ENCODE results near the gene NKAIN1. TPM values are rescaled to one million over a fixed set of nuclear protein-coding genes. Genes with fewer than 3 reads are reported as not detected.
A peak's percentile ranks its signal among the peaks of the same experiment; 100 is the strongest.

Gene NKAIN1
- polyA plus RNA-seq, 3 donors, result not detected

DNA sequence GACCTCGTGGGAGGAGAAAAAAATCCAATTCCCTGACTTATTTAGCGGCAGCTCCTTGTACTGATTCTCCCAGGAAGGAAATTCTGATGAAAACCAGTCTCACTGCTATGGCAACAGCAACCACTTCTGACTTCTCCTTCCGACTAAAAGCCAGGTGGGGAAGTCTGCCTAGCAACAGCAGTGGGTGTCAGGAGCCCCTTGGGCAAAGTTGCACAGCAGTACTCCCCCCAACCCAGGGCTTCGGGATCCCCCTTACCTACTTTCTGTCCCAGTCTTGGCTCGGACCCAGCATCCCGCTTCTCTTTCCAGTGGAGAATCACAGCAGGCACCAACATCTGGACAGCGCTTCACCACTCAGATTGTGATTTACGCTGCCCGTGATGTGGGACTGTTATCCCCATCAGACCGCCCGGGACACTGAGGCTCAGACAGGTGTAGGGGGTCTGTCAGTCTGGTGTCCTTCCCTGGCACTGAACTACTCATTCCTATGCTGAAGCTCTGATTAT is 24.6 kb downstream of the NKAIN1 start:
- Histone ChIP-seq H3K9ac (ENCODE audit: insufficient read depth, low read length, poor library complexity, severe bottlenecking) (no peak overlapping the region), H3K27me3 (ENCODE audit: control insufficient read depth in 2 of 2, insufficient read depth in 2 of 2, low read length in 2 of 2) (no peaks in the 10 kb centered on the region), H3K9me3 (replicated peaks in 1 of 2; ENCODE audit: control insufficient read depth in 1 of 2, insufficient read depth in 1 of 2, low read length in 2 of 2) (no peaks in the 10 kb centered on the region), H3K79me2 (ENCODE audit: insufficient read depth, low read length) (no peaks in the 10 kb centered on the region), H4K20me1 (ENCODE audit: insufficient read depth, low read length) (no peaks in the 10 kb centered on the region), H3K36me3 (replicated peaks in 1 of 2; ENCODE audit: control insufficient read depth in 1 of 2, insufficient read depth in 2 of 2, low read length in 2 of 2) (no peaks in the 10 kb centered on the region), H3K4me1 (ENCODE audit: control insufficient read depth in 1 of 2, insufficient read depth in 2 of 2, low read length in 2 of 2) (no peaks in the 10 kb centered on the region), H2AFZ (ENCODE audit: insufficient read depth, low read depth, low read length, poor library complexity, severe bottlenecking) (no peak overlapping the region), H3K27ac (ENCODE audit: low read depth in 1 of 2, low read length in 2 of 2) (no peak overlapping the region), H3K4me3 (replicated peaks in 1 of 3; ENCODE audit: low read depth in 2 of 3, low read length in 3 of 3) (no peak overlapping the region), H3K4me2 (replicated peaks; ENCODE audit: extremely low read depth, low read length, poor library complexity, severe bottlenecking) (no peak overlapping the region)
- Mint-ChIP-seq H3K36me3 (no peaks in the 10 kb centered on the region), H3K27ac (peak overlapping the region in 1 of 7 donors; percentile 48), H3K27me3 (ENCODE audit: low read depth in 3 of 3) (peaks cover 3 to 15% (median 13%) of the 10 kb centered on the region in 3 donors), H3K4me3 (no peak overlapping the region), H3K9me3 (peaks cover 0 to 7% (median 0%) of the 10 kb centered on the region in 7 donors), H3K4me1 (no peaks in the 10 kb centered on the region)
- no peak for DNase-seq
- 70% methylated on average over 10 of the region's 11 CpGs for WGBS (ENCODE audit: insufficient coverage)
- intact Hi-C loops (cut with micrococcal nuclease), result no loop called here
- TF ChIP-seq, protein P1, sequence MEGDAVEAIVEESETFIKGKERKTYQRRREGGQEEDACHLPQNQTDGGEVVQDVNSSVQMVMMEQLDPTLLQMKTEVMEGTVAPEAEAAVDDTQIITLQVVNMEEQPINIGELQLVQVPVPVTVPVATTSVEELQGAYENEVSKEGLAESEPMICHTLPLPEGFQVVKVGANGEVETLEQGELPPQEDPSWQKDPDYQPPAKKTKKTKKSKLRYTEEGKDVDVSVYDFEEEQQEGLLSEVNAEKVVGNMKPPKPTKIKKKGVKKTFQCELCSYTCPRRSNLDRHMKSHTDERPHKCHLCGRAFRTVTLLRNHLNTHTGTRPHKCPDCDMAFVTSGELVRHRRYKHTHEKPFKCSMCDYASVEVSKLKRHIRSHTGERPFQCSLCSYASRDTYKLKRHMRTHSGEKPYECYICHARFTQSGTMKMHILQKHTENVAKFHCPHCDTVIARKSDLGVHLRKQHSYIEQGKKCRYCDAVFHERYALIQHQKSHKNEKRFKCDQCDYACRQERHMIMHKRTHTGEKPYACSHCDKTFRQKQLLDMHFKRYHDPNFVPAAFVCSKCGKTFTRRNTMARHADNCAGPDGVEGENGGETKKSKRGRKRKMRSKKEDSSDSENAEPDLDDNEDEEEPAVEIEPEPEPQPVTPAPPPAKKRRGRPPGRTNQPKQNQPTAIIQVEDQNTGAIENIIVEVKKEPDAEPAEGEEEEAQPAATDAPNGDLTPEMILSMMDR (IDR thresholded peaks at IDR 0.05), result no peak

DNA sequence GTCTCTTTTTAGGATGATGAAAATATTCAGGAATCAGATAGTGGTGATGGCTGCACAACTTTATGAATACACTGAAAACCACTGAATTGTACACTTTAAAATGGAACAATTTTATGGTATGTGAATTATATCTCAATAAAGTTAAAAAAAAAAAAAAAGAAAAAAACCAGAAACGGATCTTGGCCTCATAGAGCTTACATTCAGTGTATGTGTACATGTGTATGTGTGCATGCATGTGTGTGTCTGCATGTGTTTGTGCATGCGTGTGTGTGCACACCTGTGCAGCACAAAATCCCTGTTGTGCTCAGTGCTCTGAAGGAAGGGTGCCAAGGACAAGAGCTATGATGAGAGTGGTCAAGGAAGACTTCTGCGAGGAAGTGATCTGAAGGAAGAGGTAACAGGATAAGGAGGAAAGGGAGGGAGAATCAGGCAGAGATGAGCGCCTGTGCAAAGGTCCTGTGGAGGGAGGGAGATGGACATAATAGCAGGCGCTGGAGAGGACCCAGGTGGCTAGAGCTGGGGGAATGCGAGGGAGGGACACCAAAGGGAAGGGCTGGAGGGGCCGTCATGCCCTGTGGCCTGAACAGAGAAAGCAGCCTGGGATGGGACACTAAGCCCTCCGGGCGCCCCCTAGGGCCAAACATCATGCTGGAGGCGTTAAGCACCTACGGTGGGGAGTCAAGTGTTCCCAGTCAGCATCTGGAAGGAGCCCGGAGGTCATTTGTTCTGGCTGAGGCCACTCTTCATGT is 25.2 kb downstream of the NKAIN1 start:
- 75% methylated on average over 8 of the region's 12 CpGs for WGBS (ENCODE audit: insufficient coverage)
- no peak overlapping the region for H3K4me2 ChIP-seq (replicated peaks; ENCODE audit: extremely low read depth, low read length, poor library complexity, severe bottlenecking)
- no peak overlapping the region for H2AFZ ChIP-seq (ENCODE audit: insufficient read depth, low read depth, low read length, poor library complexity, severe bottlenecking)
- H3K9me3 ChIP-seq (replicated peaks in 1 of 2; ENCODE audit: control insufficient read depth in 1 of 2, insufficient read depth in 1 of 2, low read length in 2 of 2), result no peaks in the 10 kb centered on the region
- Mint-ChIP-seq H3K4me3 (no peak overlapping the region), H3K36me3 (no peaks in the 10 kb centered on the region), H3K9me3 (peaks cover 0 to 7% (median 0%) of the 10 kb centered on the region in 7 donors), H3K27ac (no peak overlapping the region), H3K4me1 (no peaks in the 10 kb centered on the region), H3K27me3 (ENCODE audit: low read depth in 3 of 3) (peaks cover 4 to 17% (median 13%) of the 10 kb centered on the region in 3 donors)
- H3K4me1 ChIP-seq (ENCODE audit: control insufficient read depth in 1 of 2, insufficient read depth in 2 of 2, low read length in 2 of 2), result no peaks in the 10 kb centered on the region
- no peaks in the 10 kb centered on the region for H3K79me2 ChIP-seq (ENCODE audit: insufficient read depth, low read length)
- H3K27ac ChIP-seq (ENCODE audit: low read depth in 1 of 2, low read length in 2 of 2), result no peak overlapping the region
- no peaks in the 10 kb centered on the region for H3K36me3 ChIP-seq (replicated peaks in 1 of 2; ENCODE audit: control insufficient read depth in 1 of 2, insufficient read depth in 2 of 2, low read length in 2 of 2)
- H4K20me1 ChIP-seq (ENCODE audit: insufficient read depth, low read length), result no peaks in the 10 kb centered on the region
- no peak overlapping the region for H3K4me3 ChIP-seq (replicated peaks in 1 of 3; ENCODE audit: low read depth in 2 of 3, low read length in 3 of 3)
- TF ChIP-seq, protein P1 (IDR thresholded peaks at IDR 0.05), result no peak
- intact Hi-C loops (cut with micrococcal nuclease), result no loop called here
- no peak overlapping the region for H3K9ac ChIP-seq (ENCODE audit: insufficient read depth, low read length, poor library complexity, severe bottlenecking)
- no peak for DNase-seq
- H3K27me3 ChIP-seq (ENCODE audit: control insufficient read depth in 2 of 2, insufficient read depth in 2 of 2, low read length in 2 of 2), result no peaks in the 10 kb centered on the region

All from CD14-positive monocyte (primary cell).